Measurements from ENCODE around the gene ZSCAN10. TPM values are rescaled to one million over a fixed set of nuclear protein-coding genes. Genes with fewer than 3 reads are reported as not detected.
A peak's percentile ranks its signal among the peaks of the same experiment; 100 is the strongest.

ZSCAN10 gene
- total and polyA plus RNA-seq, 5 donors = not detected

- Histone ChIP-seq H3K4me3 (ENCODE audit: low read length) (no peak overlapping the region), H3K4me1 (ENCODE audit: control insufficient read depth, insufficient read depth, low read length) (peaks cover 7% of the 10 kb centered on the region), H3K9me3 (ENCODE audit: control insufficient read depth, low read length) (no peaks in the 10 kb centered on the region), H3K27ac (ENCODE audit: low read length) (no peak overlapping the region), H3K27me3 (ENCODE audit: control insufficient read depth, insufficient read depth) (no peaks in the 10 kb centered on the region)
- intact Hi-C loops (cut with DNase I) = loop anchor here in 1 of 4 donors (10.0 kb wide), 1 partner anchor 54 kb away; the partner anchor contains the start of gene IL32
- DNase-seq = peak in 2 of 3 donors; percentile 39 to 46
- no peak for ATAC-seq
- WGBS = 95% methylated on average over 33 of the region's 33 CpGs
Measured at GRCh38 chr16:3119286-3119685, 20.2 kb upstream of the ZSCAN10 start.

- no peak overlapping the region for H3K4me3 ChIP-seq (ENCODE audit: low read length)
- H3K27ac ChIP-seq (ENCODE audit: low read length) = no peak overlapping the region
- intact Hi-C loops (cut with DNase I) = loop anchor here in 1 of 4 donors (10.0 kb wide), 1 partner anchor 54 kb away; the partner anchor contains the start of gene IL32
- DNase-seq (peak in 2 of 3 donors; percentile 30 to 44), ATAC-seq (no peak)
- no peaks in the 10 kb centered on the region for H3K9me3 ChIP-seq (ENCODE audit: control insufficient read depth, low read length)
- peaks cover 6% of the 10 kb centered on the region for H3K4me1 ChIP-seq (ENCODE audit: control insufficient read depth, insufficient read depth, low read length)
- no peaks in the 10 kb centered on the region for H3K27me3 ChIP-seq (ENCODE audit: control insufficient read depth, insufficient read depth)
- WGBS = 95% methylated on average over 20 of the region's 20 CpGs
Measured at GRCh38 chr16:3118846-3119245, 19.8 kb upstream of the ZSCAN10 start.

- WGBS = 81% methylated on average over 16 of the region's 16 CpGs
Measured at GRCh38 chr16:3118204-3118790, 19.2 kb upstream of the ZSCAN10 start.

GRCh38 chr16:3115561-3115960 is 16.5 kb upstream of the ZSCAN10 start:
- 72% methylated on average over 14 of the region's 14 CpGs for WGBS
- no peak overlapping the region for H3K27ac ChIP-seq (ENCODE audit: low read length)
- no peak for ATAC-seq
- intact Hi-C loops (cut with DNase I) = loop anchor here in 1 of 4 donors (10.0 kb wide), 1 partner anchor 51 kb away; the partner anchor contains the start of gene IL32
- no peaks in the 10 kb centered on the region for H3K27me3 ChIP-seq (ENCODE audit: control insufficient read depth, insufficient read depth)
- DNase-seq = peak in 2 of 3 donors; percentile 39 to 48
- H3K9me3 ChIP-seq (ENCODE audit: control insufficient read depth, low read length) = no peaks in the 10 kb centered on the region
- H3K4me3 ChIP-seq (ENCODE audit: low read length) = no peak overlapping the region
- H3K4me1 ChIP-seq (ENCODE audit: control insufficient read depth, insufficient read depth, low read length) = no peaks in the 10 kb centered on the region

More at GRCh38 chr16:3118204-3118790, 19.2 kb upstream of the ZSCAN10 start:
- no peak overlapping the region for H3K4me3 ChIP-seq (ENCODE audit: low read length)
- H3K27me3 ChIP-seq (ENCODE audit: control insufficient read depth, insufficient read depth) = no peaks in the 10 kb centered on the region
- no peaks in the 10 kb centered on the region for H3K9me3 ChIP-seq (ENCODE audit: control insufficient read depth, low read length)
- peaks cover 2% of the 10 kb centered on the region for H3K4me1 ChIP-seq (ENCODE audit: control insufficient read depth, insufficient read depth, low read length)
- no peak overlapping the region for H3K27ac ChIP-seq (ENCODE audit: low read length)
- ATAC-seq = no peak
- intact Hi-C loops (cut with DNase I) = loop anchor here in 1 of 4 donors (10.0 kb wide), 1 partner anchor 53 kb away; the partner anchor contains the start of gene IL32
- peak in 2 of 3 donors; percentile 36 to 39 for DNase-seq

GRCh38 chr16:3115003-3115402 is 15.9 kb upstream of the ZSCAN10 start:
- Histone ChIP-seq H3K27me3 (ENCODE audit: control insufficient read depth, insufficient read depth) (no peaks in the 10 kb centered on the region), H3K4me1 (ENCODE audit: control insufficient read depth, insufficient read depth, low read length) (no peaks in the 10 kb centered on the region), H3K9me3 (ENCODE audit: control insufficient read depth, low read length) (no peaks in the 10 kb centered on the region), H3K27ac (ENCODE audit: low read length) (no peak overlapping the region), H3K4me3 (ENCODE audit: low read length) (no peak overlapping the region)
- no peak for ATAC-seq
- DNase-seq = peak in 2 of 3 donors; percentile 40 to 57
- WGBS = 88% methylated on average over 12 of the region's 12 CpGs
- intact Hi-C loops (cut with DNase I) = loop anchor here in 1 of 4 donors (10.0 kb wide), 1 partner anchor 50 kb away; the partner anchor contains the start of gene IL32

- ATAC-seq (no peak), DNase-seq (peak in 2 of 3 donors; percentile 38 to 41)
- Histone ChIP-seq H3K27ac (ENCODE audit: low read length) (no peak overlapping the region), H3K4me3 (ENCODE audit: low read length) (peak overlapping the region; percentile 91), H3K27me3 (ENCODE audit: control insufficient read depth, insufficient read depth) (no peaks in the 10 kb centered on the region), H3K9me3 (ENCODE audit: control insufficient read depth, low read length) (no peaks in the 10 kb centered on the region), H3K4me1 (ENCODE audit: control insufficient read depth, insufficient read depth, low read length) (no peaks in the 10 kb centered on the region)
- intact Hi-C loops (cut with DNase I) = loop anchor here in 1 of 4 donors (10.0 kb wide), 1 partner anchor 49 kb away; the partner anchor contains the start of gene IL32
- 54% methylated on average over 17 of the region's 17 CpGs for WGBS
Measured at GRCh38 chr16:3113765-3114479, 14.8 kb upstream of the ZSCAN10 start.

GRCh38 chr16:3112881-3113574 is 13.9 kb upstream of the ZSCAN10 start:
- H3K4me3 ChIP-seq (ENCODE audit: low read length) = peak overlapping the region; percentile 91
- H3K27ac ChIP-seq (ENCODE audit: low read length) = peak overlapping the region; percentile 53
- peak in 1 of 2 donors; percentile 30 for ATAC-seq
- DNase-seq = peak in 2 of 3 donors; percentile 72 to 76
- intact Hi-C loops (cut with DNase I) = loop anchor here in 1 of 4 donors (10.0 kb wide), 1 partner anchor 48 kb away; the partner anchor contains the start of gene IL32
- WGBS = 14% methylated on average over 19 of the region's 19 CpGs
- H3K9me3 ChIP-seq (ENCODE audit: control insufficient read depth, low read length) = no peaks in the 10 kb centered on the region
- H3K4me1 ChIP-seq (ENCODE audit: control insufficient read depth, insufficient read depth, low read length) = no peaks in the 10 kb centered on the region
- no peaks in the 10 kb centered on the region for H3K27me3 ChIP-seq (ENCODE audit: control insufficient read depth, insufficient read depth)

GRCh38 chr16:3112058-3112880 is 13.2 kb upstream of the ZSCAN10 start, which contains the start of gene ZNF205:
Gene ZNF205, plus strand, starts transcription at chr16:3112586. Its CDS starts 845 bp downstream, at chr16:3113431.
- intact Hi-C loops (cut with DNase I) = loop anchor here in 1 of 4 donors (10.0 kb wide), 1 partner anchor 47 kb away; the partner anchor contains the start of gene IL32
- peak within 1 kb of the TSS; percentile 53 for H3K27ac ChIP-seq (ENCODE audit: low read length)
- ATAC-seq (peak; percentile 92), DNase-seq (peak; percentile 78 to 91 (median 90))
- H3K27me3 ChIP-seq (ENCODE audit: control insufficient read depth, insufficient read depth) = no peaks in the 10 kb centered on the region
- WGBS = 9% methylated on average over 23 of the region's 23 CpGs
- H3K9me3 ChIP-seq (ENCODE audit: control insufficient read depth, low read length) = no peaks in the 10 kb centered on the region
- H3K4me3 ChIP-seq (ENCODE audit: low read length) = peak within 1 kb of the TSS; percentile 91
- no peaks in the 10 kb centered on the region for H3K4me1 ChIP-seq (ENCODE audit: control insufficient read depth, insufficient read depth, low read length)

- H3K27ac ChIP-seq (ENCODE audit: low read length) = peak overlapping the region; percentile 87
- WGBS = 2% methylated on average over 72 of the region's 74 CpGs
- peaks cover under 1% of the 10 kb centered on the region for H3K4me1 ChIP-seq (ENCODE audit: control insufficient read depth, insufficient read depth, low read length)
- H3K4me3 ChIP-seq (ENCODE audit: low read length) = peak overlapping the region; percentile 70
- ATAC-seq (peak; percentile 97), DNase-seq (peak; percentile 91 to 97 (median 96))
- intact Hi-C loops (cut with DNase I) = loop anchor here in 1 of 4 donors (5.0 kb wide), 1 partner anchor 49 kb away; no protein-coding TSS in a partner anchor
- no peaks in the 10 kb centered on the region for H3K27me3 ChIP-seq (ENCODE audit: control insufficient read depth, insufficient read depth)
- H3K9me3 ChIP-seq (ENCODE audit: control insufficient read depth, low read length) = no peaks in the 10 kb centered on the region
Measured at GRCh38 chr16:3106205-3106928, 7.3 kb upstream of the ZSCAN10 start.

Measured in right cardiac atrium (tissue), 5 donors.